HG02885 (cell line): ENCODE measurements around the gene CCPG1.
A peak's percentile ranks its signal among the peaks of the same experiment; 100 is the strongest.

Experiments
- ATAC-seq: cut with Tn5 transposase; IDR thresholded peaks from one replicate; pipeline ENCODE4 v1.9.1; 2021; ENCODE audit warnings: mild to moderate bottlenecking; ENCODE audit not compliant: unreplicated experiment, poor library complexity

Gene CCPG1

GRCh38 chr15:55320963-55321362 lies 87.2 kb downstream of the CCPG1 start:
- no peak for ATAC-seq

GRCh38 chr15:55320238-55320550 lies 88.0 kb downstream of the CCPG1 start:
- ATAC-seq, result no peak

- peak; percentile 41 for ATAC-seq
Measured at GRCh38 chr15:55319537-55320237, 88.5 kb downstream of the CCPG1 start.

- ATAC-seq, result peak; percentile 93
Measured at GRCh38 chr15:55318588-55319494, 89.3 kb downstream of the CCPG1 start, which contains the start of the genes PIGB and PIGBOS1. TSS of gene PIGB (plus strand) at chr15:55319222. CDS start at chr15:55319251, 29 bp downstream. TSS of gene PIGBOS1 (minus strand) at chr15:55319123. CDS start at chr15:55317792, 1,331 bp downstream.
